Fibroblast of skin of left quadriceps (primary cell): ENCODE measurements around the gene MFN2.
"Not testable (repeated sequence)": the region's sequence is repeated elsewhere in the genome, so short reads cannot be mapped to it uniquely, and the experiment has no call there.

Source experiments
- DNase-seq, 2 experiments: peaks; one replicate each; pipeline ENCODE4 v3.0.0-alpha.2; 2013; ENCODE audit warnings: low read depth in 2 of 2

Gene MFN2

DNA sequence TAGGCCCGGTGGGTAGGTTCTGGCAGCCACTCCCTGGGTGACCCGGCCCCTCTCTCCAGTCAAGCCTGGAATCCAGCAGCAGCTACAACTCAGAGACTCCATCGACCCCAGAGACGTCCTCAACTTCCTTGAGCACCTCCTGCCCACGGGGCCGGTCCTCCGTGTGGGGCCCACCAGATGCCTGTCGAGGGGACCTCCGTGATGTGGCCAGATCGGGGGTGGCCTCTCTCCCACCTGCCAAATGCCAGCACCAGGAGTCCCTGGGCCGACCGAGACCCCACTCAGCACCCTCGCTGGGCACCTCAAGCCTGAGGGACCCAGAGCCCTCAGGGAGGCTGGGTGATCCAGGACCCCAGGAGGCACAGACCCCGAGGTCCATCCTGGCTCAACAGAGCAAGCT is 41.8 kb downstream of the MFN2 start:
- DNase-seq = no peak

DNA sequence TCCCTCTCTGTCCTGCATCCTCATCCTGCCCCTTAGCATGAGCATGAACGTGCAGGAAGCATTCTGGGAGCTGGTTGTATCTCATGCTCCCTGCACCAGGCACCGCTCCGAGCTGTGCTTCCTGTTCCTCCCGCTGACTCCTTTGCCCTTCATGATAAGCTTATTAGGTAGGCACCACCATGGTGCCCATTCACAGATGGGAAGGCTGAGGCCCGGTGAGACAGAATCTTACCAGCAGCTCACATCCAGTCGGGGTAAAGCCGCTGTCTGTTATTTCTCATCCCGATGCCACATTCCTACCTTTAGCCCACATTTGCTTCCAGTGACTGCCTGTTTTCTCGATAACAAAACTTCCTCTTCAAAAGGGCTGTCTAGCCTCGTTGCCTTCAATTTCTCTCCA is 46.3 kb downstream of the MFN2 start:
- DNase-seq = no peak

DNA sequence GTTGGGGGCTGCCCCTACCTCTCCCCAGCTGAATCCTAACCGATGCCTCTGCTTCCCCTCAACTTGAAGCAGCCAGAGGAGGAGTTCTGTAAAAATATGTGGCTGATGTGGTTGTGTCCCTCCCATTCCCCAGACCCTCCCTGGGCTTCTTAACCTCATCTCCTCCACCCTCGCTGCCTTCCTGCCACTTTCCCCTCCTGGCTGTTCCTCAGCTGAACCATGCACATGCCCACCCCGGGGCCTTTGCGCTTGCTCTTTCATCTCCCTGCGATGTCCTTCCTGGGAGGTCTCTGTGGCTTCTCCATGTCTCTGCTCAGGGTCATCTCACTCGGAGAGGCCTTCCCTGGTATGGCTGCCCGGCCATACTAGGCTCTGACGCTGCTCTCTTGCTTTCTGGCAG is 48.0 kb downstream of the MFN2 start:
- DNase-seq = no peak

DNA sequence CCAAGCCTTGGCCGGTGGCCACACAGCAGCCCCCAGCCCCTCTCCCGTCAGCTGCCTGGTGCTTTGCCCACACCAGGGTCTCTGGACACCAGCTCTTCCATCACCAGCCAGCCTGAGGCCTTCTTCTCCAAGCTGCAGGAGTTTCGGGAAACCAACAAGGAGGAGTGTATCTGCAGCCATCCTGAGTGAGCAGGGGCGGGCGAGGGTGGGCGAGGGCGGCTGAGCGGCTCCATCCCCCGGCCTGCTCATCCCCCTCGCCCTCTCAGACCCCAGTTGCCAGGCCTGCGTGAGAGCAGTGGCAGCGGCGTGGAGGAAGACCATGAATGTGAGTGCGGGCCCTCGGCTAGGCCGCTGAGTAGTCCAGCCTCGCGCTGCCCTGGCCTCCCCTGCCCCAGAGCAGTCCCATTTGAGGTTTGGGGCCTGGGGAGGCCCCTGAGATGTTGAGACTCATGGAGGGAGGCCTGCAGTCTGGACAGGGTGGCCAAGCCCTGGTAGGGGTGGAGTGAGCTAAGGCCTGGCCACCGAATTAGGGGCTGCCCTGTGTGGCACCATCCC is 48.8 kb downstream of the MFN2 start:
- DNase-seq = no peak

DNA sequence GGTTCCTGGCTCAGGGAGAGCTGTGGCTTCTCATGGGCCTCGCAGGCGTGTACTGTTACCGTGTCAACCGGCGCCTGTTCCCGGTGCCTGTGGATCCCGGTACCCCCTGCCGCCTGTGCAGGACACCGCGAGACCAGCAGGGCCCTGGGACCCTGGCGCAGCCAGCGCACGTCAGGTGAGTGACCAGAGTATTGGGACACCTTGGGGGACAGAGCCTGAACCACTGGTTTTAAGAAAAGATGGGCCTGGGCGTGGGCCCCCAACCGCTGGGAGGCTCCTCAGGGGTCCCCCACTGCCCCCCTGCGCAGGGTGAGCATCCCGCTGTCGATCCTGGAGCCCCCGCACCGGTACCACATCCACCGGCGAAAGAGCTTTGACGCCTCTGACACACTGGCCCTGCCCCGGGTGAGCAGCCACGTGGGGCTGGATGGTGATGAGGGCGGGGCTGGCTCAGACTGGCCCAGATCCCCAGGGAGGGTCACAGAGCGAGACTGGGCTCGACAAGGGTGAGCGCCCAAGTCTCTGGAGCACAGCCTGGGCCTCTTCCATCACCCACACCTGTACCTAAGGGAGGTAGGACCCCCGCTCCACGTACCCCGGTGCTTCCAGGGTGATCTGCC is 49.6 kb downstream of the MFN2 start:
- DNase-seq = no peak

DNA sequence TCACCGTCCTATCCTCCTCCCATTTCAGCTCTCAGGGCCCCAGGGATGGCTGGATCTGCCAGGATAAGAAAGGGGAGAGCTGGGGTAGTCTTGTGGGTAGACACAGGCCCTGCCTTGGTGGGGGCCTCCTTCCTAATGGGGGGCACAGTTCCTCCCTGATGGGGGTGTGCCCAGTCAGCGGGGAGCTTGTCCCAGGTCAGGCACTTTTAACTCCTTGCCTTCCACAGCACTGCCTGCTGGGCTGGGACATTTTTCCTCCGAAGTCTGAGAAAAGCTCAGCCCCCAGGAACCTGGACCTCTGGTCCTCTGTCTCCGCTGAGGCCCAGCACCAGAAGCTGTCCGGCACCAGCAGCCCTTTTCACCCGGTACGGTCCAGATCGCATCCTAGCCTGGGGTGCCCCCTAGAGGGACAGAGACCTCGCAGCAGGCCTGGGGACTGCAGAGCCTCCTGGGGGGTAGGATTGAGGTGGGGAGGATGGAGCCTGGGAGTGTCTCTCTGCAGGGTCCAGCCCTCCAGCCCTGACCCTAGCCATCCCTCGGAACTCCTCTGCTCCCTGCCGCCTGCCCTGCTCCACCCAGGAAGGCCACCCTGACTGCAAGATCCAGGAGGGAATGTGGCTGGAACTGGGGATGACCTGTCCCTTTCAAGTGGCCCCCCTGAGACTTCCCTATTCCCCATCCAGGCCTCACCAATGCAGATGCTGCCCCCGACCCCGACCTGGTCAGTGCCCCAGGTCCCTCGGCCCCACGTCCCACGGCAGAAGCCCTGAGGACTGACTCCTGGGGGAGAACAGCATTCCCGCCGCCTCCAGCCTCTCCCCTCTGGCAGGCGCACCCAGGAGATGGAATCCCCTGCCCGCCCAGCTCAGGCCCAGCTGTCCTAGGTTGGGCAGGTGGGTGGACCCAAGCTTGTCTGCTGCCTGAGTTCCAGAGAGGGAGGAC is 51.1 kb downstream of the MFN2 start:
- no peak for DNase-seq

DNA sequence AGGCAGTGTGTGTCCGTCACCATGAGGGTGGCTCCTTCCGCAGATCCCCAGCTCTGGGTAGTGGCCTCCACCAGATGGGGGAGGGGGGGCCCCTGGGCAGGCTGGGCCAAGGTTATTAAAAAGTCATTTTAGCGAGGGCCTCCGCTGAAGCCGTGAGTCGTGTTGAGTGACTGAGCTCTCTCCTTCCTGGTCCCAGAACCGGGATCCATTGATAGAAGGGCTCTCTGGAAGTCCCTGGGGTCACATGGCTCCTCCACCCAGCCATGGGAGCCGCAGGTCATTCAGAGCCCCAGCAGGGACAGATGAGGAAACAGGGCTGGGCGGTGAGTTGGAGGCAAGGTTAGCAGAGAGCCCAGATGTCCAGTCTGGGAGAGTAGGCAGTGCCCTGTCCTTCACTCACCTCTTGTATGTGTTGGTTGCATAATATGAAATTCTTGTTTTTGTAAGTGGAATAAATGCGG is 51.9 kb downstream of the MFN2 start:
- no peak for DNase-seq

DNA sequence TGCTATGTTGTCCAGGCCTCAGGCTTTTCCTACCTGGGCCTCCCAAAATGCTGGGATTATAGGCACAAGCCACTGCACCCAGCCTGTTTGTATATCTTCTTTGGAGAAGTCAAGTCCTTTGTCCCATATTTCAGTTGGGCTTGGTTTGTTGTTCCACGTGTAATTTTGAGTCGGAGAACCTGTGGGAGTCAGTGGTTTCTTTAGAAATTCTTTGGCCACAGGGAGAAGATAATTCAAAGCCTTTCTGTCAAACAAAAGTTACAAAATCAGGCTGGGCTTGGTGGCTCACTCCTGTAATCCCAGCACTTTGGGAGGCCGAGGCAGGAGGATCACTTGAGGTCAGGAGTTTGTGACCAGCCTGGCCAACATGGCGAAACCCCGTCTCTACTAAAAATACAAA is 53.2 kb downstream of the MFN2 start:
- DNase-seq = not testable (repeated sequence)

DNA sequence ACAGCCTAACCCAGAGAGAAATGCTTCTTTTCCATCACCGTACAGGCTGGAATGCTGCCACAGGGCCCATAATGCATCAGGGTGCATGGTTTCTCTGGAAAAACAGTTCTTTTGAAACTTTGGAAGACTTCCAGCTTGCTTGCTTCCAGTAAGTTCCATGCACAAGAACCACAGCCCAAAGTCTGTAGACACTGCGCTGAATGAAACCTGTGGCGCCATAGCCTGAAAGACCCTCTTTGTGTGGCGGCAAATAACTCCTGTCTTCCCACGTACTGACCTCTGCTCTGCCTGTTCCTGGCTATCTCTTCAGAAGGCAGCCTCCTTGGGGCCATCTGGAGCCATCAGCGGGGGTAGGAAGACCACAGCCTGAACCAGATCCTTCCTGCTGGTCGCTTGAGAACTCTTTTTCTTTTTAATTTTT is 54.1 kb downstream of the MFN2 start:
- no peak for DNase-seq

DNA sequence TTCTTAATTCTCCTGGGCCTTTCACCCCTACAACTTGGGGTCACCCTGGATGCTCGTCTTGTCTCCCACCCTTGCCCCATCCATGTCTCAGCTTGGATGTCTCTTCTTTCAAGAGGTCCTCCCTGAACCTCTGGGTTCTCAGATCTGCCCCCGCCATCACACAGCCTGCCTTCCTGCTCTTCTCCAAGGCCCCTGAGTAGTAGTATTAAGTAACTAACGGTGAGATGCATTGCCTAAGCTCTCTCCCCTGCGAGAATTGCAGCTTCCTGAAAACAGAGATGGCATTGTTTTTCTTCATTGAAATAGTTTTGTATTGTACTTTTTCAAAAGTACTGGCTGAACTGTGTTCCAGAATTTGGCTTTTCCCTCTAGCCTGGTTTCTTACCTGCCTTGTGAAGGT is 55.1 kb downstream of the MFN2 start:
- no peak for DNase-seq

DNA sequence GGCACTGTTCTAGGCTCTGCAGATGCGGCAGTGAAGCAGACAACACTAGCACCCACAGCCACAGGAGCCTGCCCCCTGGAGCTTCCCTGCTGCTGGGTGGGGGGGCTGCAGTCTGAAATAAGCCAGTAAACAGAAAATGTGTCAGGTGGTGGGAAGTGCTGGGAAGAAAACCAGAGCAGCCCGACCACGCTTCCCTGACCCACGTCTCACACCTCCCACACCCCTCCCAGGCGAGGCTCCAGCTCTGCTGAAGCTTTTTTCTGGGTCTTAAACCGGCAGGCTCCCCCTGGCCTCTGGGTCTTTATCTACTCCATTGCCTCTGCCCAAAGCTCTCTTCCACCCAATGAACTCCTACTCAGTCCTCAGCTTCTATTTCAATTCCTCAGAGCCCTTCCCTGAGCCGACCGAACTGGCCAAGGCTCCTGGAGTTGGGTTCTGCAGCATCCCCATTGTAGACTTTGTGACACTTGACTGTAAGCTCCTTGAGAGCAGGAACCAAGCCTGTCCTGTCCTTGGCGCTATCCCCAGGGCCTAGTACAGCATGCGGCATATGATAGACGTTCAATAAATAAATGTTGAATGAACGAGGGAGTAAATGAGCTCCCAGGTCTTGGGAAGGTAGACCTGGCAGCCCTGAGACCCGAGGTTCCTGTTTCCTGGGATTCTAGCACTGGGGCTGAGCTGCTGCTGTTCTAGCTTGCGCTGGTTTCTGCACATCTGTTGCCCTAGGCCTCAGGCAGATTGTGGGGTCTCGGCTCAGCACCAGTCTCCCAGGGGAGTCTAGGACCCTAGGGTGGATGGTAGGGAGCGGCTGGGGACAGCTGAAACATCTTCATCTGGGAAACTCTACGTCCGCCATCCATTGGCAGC is 57.5 kb downstream of the MFN2 start:
- no peak for DNase-seq

DNA sequence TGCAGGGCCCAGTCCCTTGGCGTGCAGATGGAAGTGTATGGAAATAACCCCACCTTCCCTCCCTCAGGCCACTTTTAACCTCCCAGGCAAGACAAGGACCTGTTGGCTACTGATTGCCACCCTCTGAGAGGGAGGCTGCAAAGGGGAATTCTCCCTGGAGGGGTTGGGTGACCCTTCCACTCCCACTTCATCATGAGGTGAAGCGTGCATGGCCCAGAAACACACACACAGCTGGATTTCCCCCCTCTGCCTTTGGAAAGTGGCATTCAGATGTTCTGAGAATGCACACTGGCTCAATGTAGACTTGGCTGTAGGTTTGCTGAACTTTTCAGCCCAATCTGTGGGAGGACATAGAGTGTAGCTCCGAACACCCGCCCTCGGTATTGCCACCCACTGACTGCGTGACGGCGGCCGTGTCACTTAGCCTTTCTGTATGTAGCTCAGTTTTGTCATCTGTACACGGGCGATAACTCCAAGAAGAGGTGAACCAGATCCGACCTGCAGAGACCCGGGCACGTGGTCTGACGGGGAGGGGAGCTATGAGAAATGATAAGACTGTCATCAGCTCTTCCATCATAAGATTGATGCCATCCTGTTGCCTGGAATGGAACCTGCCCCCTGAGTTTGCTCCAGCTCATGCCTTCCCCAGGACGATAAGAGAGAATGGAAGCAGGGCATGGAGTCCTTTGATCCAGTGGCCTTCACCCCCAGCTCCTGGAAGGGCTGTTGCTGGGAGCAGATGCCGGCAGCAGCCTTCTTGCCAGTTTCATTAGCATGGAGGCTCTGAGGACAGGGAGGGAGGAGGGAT is 58.3 kb downstream of the MFN2 start:
- no peak for DNase-seq

DNA sequence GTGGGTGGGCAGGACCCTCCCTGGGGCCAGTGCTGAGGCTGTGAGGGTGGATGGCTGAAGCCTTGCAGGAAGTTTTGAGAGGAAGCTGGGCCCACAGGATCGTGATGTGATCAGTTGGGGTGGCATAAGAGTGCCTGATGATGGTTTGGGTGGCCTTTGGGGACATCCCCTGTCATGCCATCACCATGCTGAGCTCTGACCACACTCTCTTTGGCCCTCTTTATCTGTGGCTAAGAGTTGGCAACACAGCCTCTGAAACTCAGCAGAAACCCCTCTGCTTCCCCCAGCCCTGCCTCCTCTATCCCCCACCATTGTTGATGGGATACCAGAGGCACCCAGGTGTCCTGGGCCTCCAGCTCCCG is 58.9 kb downstream of the MFN2 start:
- DNase-seq = no peak

DNA sequence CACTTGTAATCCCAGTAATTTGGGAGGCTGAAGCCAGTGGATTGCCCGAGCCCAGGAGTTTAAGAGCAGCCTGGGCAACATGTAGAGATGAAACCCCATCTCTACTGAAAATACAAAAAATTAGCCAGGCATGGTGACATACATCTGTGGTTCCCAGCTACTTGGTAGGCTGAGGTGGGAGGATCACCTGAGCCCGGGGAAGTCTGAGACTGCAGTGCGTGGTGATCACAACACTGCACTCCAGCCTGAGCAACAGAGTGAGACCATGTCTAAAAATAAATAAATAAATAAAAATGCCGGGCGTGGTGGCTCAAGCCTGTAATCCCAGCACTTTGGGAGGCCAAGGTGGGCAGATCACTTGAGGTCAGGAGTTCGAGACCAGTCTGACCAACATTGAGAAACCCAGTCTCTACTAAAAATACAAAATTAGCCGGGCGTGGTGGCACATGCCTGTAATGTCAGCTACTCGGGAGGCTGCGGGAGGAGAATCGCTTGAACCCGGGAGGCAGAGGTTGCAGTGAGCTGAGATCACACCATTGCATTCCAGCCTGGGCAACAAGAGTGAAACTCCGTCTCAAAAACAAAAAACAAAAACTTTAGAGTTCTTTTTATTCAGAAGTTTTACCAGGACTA is 59.7 kb downstream of the MFN2 start:
- not testable (repeated sequence) for DNase-seq

DNA sequence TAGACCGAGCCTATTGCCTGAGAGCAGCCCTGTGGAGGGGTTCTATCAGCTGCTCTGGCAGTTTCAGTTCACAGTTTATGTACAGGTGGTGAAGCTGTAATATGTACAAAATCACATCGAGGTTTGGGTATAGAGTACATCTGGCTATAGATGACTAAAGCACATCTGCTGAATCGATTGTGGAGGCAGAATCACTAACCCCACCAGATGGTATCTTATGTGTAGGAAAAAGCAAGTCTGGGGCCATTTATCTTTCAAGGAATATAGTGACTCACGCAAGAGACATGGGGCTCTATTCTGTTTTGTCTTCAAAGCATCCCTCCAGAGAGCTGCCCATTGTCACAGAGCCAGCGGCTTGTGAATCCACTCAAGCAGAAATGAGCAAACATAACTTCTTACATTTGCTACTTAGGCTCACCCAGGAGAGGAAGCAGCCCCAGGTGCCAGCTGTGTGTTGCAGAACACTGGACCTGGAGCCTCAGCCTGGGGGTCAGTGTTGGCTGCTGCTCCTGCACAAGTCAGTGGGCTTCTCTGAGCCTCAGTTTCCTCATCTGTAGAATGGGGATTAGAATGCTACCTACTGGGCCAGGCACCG is 60.3 kb downstream of the MFN2 start:
- peak; percentile 93 to 94 for DNase-seq

DNA sequence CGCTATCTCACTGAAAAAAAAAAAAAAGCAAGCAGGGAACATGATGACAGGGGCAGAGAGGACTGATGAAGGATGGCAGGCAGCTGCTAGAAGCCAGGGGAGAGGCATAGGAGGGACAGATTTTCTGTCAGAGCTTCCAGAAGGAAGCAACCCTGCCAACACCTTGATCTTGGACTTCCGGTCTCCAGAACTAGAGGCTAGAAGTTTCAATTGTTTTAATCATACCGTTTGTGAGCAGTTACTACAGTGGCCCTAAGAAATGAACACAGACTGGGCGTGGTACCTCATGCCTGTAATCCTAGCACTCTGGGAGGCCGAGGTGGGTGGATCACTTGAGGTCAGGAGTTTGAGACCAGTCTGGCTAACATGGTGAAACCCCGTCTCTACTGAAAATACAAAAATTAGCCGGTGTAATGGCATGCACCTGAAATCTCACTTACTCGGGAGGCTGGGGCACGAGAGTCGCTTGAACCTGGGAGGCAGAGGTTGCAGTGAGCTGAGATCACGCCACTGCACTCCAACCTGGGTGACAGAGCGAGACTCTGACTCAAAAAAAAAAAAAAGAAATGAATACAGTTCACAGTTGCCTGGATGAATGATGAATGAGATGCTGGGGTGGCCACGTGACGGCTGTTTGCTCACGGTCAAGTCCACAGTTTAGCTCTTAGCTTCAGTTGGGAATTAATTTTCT is 64.1 kb downstream of the MFN2 start:
- DNase-seq = not testable (repeated sequence)

DNA sequence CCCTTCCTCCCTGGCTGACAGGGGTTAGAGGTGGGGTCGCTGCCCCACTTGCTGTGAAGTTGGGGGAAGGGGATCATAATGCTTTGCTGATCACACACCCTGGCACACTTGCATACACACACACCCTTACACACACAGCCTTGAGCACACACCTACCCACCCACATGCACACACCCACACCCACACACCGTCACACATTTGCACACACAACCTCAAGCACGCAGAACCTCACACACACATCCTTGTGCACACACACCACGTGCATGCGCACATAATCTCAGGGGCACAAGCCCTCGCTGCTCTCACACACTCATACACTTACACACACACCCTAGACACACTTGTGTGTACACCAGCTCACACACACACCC is 66.5 kb downstream of the MFN2 start:
- DNase-seq = no peak

DNA sequence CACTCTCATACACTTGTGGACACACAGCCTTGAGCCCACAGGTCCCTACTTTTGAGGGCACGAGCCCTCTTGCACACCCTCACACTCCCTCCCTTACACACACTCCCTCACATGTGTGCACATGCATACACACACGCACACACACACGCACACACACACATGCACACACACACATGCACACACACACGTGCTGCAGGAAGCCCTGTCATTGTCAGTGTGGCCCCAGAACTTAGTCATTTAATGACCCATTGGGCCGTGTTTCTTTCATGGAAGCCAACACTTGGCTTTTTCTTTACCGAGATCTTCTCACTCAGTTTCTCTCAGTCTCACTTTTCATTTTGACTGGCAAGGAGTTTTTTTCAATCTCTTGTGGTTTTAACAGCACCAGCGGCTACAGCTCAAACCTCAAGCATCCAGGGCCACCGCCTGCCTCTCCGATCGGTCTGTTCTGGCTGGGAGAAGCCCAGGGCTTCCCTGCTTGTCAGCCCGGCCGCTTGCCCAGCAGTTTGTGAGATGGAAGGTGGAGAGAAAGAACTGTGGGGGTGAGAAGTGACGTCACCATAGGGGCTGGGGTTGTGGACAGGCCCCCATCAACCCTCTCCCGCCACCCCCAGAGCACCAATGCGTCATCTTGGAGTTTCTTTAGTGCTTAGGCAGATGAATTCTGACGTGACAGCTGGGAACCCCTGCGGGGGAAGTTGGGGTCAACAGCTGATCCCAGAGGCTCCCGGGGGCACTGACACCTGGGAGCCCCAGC is 67.1 kb downstream of the MFN2 start:
- DNase-seq = no peak

DNA sequence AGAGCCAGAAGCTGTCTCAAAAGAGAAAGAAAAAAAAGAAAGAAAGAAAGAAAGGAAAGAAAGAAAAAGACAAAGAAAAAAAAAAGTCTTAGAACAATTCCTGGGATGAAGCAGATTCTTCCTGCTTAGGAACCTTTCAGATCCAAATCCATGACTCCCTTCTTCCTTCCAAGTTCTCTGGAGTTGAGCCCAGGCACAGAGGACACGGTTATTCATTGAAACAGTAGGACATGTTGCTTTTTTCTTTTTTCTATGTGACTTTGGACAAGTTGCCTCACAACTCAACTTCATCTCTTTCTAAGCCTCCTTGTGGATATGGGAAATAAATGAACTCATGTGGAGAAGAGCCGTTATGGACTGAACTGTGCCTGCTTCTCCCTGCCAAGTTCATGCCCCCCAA is 68.1 kb downstream of the MFN2 start:
- no peak for DNase-seq
